Measurements from ENCODE around the gene CDX2.
"Not testable (repeated sequence)": the region's sequence is repeated elsewhere in the genome, so short reads cannot be mapped to it uniquely, and the experiment has no call there.

The CDX2 gene, protein sequence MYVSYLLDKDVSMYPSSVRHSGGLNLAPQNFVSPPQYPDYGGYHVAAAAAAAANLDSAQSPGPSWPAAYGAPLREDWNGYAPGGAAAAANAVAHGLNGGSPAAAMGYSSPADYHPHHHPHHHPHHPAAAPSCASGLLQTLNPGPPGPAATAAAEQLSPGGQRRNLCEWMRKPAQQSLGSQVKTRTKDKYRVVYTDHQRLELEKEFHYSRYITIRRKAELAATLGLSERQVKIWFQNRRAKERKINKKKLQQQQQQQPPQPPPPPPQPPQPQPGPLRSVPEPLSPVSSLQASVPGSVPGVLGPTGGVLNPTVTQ

GRCh38 chr13:27969082-27969865, at the start of gene CDX2:
CDX2 (minus strand) TSS chr13:27969315; CDS start chr13:27969006, 309 bp downstream.
- DNase-seq: no peak

GRCh38 chr13:28014301-28014700, 45.2 kb upstream of the CDX2 start:
- DNase-seq: no peak

DNA sequence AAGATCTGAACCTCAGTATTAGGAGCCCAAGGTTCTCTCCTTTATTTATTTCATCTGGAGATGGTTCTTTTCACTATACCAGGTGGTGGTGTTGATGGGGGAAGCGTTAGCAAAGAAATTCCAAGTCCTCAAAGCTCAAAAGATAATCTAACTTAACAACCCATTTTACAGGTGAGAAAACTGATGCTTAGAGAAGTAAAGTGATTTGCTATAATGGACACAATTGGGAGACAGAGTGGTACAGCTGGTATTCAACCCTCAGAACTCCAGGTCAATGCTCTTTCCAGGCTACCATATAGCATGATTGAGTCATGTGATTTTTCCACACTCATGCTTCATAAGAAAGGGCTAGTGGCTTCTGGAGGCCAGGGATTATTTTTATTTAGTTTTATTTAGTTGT, 44.4 kb upstream of the CDX2 start:
- DNase-seq: no peak

DNA sequence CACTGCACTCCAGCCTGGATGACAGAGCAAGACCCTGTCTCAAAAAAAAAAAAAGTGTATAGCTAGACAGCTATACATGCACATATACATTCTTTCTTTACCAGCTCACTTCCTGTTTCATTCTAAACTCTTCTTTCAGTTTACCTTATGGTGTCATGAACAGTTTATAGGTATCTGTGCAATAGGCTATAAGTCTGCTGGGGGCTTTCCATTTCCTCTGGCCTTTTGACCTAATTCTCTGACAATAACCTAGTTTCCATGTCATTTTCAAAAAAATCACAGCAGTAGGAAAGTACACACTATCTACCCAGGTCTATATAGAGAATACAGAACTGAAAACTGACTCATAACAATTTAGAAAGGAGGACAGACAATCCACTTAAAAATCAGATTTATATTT, 43.8 kb upstream of the CDX2 start:
- DNase-seq: no peak

GRCh38 chr13:28012383-28012782, 43.3 kb upstream of the CDX2 start:
- no peak for DNase-seq

GRCh38 chr13:28010046-28010445, 40.9 kb upstream of the CDX2 start:
- DNase-seq: no peak

GRCh38 chr13:28005016-28005415, 35.9 kb upstream of the CDX2 start:
- not testable (repeated sequence) for DNase-seq

DNA sequence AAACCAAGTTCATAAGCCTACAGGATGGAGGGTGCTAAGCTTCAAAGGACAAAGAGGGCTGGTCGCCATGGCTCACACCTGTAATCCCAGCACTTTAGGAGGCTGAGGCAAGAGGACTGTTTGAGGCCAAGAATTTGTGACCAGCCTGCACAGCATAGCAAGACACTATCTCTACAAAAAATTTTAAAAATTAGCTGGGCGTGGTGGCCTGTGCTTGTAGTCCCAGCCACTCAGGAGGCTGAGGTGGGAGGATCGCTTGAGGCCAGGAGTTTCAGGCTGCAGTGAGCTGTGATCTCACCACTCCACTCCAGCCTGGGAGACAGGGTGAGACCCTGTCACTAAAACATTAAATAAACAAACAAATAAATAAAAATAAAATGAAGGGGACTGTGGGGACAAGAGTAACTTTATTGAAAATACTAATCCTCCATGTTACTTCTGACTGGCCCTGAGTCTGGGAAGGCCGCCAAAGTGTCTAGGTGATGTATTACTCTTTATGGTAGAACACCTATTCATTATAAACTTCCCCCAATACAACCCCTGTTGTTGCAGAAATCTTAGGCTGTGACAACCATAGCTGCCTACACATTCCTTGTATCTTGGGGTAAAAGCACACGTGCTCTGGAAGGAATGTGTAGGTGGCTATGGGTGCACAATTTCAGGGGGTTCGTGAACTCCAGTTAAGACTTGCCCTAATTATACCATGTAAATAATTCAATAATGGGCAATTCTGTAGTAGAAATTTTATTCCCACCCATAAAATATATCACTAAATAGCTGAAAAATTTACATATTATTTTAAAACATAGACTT, 34.0 kb upstream of the CDX2 start:
- DNase-seq: no peak

DNA sequence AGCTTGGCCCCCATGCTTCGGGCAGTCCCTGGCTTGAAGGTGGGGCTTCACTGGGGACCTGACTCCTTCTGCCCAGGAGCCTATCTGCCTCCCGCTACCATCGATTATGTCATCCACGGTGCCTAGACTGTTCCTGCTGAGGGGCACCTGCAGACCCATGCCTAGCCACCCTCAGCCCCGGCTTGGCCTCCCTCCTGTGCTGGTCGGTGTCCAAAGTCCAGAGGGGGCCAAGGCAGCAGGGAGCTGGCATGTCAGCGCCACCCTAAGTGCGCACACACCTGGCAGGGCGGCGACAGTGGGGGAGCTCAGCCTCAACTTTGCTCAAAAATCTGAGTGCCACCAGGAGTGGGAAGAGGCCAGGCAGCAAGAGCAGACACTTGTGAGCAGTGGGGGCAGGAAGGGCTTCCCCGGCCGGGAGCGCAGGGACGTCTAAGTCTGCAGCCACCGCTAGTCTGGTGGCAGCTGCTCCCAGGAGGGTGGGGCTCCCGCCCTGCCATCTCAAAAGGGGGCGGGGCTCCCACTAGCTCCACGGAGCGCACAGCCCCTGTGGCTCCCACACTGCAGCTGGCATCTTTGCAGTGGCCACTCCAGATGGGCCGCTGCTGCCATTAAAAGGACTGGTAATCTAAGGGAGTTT, 32.8 kb upstream of the CDX2 start:
- no peak for DNase-seq

GRCh38 chr13:28001049-28001448, 31.9 kb upstream of the CDX2 start:
- DNase-seq: no peak

DNA sequence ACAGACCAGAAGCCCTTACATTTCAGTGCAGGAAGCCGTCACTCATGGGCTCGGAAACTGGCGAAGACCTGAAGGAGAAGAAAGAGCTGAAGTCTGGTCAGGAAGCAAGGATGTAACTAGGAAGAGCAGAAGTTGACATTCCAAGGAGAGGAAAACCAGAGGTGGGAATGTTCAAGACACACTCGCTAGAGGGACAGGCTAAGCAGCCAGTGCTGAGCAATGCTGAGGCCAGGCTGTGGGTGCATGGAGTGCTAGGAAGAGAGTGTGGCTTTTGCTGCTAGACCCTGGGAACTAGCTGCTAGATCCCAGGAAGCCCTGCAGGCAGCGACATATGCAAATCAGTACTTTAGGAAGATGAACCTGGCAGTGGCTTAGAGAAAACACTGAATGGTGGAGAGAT, 31.5 kb upstream of the CDX2 start:
- no peak for DNase-seq

- no peak for DNase-seq
These were observed 28.9 kb upstream of the CDX2 start for GRCh38 chr13:27997904-27998522.

- DNase-seq: no peak
These were observed 22.8 kb upstream of the CDX2 start for GRCh38 chr13:27991881-27992280.

GRCh38 chr13:27988520-27988919, 19.4 kb upstream of the CDX2 start, which contains the start of gene URAD:
URAD (minus strand) TSS chr13:27988693; CDS start chr13:27988637, 56 bp downstream.
- no peak for DNase-seq

DNA sequence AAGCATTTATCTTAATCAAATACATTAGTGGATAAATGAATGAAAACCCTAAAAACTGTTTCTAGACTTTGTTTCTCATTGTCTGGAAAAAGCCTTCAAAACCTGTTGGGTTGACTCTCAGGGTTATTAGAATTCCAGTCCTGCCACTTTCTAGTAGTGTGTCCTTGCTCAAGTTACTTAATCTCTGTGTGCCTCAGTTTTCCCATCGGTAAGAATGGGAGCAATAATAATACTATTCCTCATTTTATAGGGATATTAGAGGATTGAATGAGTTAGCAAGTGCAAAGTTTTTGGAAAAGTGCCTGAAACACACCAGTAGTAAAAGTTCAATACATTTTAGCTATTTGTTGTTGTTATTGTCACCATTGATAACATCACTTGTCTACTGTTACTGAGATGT, 16.5 kb upstream of the CDX2 start:
- no peak for DNase-seq

- no peak for DNase-seq
These were observed 13.2 kb upstream of the CDX2 start for GRCh38 chr13:27982361-27982760.

DNA sequence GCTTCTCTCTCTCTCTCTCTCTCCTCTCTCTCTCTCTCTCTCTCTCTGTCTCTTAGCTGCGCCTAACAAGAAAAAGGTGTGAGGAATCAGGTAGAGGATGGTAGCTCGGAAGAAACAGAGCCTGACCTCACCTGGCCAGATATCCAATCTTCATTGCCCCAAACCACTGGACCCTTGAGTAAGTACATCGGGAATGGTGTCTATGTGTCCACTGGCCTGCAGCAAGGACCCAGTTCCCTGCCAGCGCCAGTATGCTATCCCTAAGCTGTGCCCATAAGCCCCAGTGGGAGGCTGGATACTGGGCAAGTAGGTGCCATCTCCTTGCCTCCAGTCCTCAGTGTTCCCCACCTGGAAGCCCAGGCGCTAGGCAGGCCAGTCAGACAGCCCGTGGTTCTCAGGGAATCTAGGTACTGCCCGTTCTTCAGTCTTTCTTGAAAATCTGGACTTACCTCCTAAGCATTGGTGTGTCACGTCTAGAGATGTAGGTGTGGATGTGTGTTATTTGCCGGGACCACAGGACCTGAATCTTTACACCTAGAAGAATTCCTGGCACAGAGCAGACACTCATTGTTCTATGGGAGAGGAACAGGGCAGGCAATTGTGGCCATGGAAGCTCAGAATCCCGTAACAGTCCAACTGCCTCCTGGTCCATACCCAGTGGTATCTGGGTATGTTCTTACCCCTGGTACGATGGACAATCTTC, 12.0 kb upstream of the CDX2 start:
- no peak for DNase-seq

DNA sequence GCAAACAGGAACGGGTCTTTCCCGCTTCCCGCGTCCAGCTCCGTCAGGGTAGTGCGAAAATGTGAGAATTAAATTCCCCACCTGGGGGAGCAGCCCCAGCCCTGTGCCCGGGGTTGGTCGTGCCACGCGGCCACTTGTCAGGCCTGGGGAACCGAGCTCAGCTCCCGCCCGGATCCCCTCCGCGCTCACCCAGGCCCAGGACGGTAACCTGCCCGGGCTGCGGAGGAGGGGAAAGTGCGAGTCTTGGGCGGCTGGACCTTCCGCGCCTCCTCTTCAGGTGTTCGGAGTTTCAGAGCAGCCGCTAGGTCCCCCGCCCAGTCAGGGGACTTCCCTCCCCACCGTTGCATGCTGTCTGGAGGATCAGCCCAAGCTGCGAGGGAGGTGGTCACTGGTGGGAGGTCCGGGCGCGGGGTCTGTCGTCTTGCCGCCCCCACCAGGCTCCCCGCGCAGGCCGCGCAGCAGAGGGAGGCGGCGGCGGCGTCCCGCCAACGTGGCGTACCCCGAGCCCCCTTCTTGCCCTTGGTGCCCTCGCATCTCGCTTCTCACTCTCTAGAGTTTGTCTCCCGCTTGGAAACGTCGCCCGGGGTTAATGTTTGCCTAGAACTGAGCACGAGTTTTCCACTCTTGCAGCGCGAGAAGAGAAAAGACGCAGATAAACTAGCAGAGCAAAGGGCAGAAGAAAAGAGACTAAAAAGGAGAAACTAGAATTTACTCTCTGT, 11.3 kb upstream of the CDX2 start:
- DNase-seq: no peak

DNA sequence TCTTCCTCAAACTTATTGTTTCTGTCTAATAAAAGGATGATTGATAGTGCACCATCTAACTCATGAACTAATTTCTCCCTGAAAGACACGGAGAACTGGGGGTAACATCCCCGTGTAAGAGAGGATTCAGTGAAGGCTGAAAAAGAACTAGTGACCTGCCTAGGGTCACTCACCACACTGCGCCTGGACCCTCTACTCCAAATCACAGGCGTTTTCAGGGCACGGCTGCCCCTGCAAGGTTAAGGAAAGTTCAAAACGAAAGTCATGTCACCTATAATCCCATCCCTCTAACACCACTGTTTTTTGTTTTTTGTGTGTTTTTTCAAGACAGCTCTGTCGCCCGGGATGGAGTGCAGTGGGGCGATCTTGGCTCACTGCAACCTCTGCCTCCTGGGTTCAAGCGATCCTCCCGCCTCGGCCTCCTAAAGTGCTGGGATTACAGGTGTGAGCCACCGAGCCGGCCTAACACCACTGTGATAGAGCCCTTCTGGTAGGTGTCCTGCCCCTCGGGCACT, 10.7 kb upstream of the CDX2 start:
- DNase-seq: no peak

- no peak for DNase-seq
These were observed 10.0 kb upstream of the CDX2 start for GRCh38 chr13:27979001-27979643.
